ENCODE data around the gene PHB1.
"Not testable (repeated sequence)": the region's sequence is repeated elsewhere in the genome, so short reads cannot be mapped to it uniquely, and the experiment has no call there.

PHB1 gene

DNA sequence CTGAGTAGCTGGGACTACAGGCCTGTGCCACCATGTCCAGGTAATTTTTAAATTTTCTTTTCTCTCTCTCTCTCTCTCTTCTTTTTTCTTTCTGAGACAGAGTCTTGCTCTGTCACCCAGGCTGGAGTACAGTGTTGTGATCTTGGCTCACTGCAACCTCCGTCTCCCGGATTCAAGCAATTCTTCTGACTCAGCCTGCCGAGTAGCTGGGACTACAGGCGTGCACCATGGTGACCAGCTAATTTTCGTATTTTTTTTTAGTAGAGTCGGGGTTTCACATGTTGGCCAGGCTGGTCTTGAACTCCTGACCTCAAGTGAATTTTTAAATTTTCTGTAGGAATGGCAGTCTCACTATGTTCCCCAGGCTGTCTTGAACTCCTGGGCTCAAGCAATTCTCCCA is 41.6 kb downstream of the PHB1 start:
- no peak for DNase-seq

DNA sequence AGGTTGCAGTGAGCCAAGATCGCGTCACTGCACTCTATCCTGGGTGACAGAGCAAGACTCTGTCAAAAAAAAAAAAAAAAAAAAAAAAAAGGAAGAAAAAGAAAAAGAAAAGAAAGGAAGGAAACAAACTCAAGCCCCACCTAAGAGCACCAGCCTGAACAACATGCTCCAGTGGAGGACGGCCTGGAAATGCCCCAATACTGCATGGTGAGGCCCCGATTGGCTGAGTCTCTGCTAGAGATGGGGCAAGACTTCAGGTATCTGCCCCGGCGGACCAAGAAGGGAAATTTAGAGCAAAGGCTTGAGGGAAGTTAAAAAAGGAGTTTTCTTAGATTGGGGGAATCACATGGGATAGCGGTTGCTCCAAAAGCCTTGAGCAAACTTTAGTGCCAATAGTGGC is 42.3 kb downstream of the PHB1 start:
- DNase-seq, result no peak

DNA sequence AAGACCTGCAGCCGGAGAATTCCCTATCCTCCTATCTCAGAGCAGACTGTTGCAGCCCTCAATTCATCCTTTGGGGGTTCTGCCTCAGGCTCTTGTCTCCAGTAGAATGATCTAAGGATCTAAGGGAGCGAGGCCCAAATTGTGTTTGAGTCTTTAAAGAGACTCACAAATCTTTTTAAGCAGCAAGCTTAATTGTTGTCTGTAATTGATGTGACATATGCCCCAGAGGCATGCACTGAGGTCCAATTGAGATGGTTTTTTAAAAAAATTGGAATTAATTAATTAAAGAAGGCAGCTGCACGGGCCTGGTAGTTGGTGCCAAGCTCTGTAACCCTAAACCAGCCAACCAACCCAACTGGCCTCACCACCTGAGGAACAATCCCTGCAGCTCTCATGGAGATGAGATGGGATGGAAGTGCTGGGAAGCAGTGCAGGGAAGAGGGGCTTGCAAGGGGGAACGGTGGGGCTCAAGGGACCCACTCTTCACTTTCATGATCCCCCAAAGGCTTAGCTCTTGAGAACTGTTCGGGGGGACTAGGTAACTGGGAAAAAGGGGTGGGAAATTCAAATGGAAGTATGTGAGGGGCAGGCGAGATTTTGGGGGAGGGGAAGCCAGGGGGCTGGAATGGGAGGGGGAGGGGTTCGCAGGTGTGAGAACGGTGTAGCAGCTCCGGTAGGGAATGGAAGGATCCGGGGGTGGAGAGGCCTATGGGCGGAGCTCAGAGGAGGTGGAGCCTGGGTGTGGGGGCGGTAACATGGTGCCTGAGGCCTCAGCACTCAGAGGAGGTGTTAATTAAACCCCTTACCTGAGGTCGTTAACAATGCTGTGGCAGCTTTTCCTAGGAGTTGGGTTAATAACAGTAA is 43.5 kb downstream of the PHB1 start:
- no peak for DNase-seq

DNA sequence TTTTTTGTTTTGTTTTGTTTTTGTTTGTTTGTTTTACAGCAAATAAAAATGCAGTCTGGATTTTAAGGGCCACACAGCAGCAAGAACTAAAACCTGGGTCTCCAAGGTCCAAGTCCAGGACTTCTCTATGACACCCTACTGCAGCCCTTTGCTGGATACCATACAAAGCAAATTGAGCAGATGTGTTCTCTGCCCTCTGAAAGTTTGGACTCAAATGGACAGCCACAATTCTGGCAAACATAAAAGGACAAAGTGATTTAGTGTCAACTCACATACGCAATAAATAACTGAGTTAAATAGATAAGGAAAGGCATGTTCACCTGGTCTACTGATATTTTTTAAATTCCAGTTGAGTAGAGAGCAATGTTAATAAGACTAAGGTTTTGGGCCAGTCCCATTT is 44.9 kb downstream of the PHB1 start:
- no peak for DNase-seq

DNA sequence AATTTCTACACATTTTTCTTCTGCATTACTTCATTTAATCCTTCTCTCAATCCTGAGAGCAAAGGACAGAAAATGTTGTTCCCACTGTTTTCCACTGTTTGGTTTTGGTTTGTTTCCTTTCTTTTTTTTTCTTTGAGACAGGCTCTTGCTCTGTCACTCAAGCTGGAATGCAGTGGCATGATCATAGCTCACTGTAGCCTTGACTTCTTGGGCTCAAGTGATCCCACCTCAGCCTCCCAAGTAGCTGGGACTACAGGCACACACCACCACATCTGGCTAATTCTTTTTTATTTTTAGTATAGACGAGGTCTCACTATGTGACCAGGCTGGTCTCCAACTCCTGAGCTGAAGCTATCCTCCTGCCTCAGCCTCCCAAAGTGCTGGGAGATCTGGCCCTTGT is 45.6 kb downstream of the PHB1 start:
- no peak for DNase-seq

DNA sequence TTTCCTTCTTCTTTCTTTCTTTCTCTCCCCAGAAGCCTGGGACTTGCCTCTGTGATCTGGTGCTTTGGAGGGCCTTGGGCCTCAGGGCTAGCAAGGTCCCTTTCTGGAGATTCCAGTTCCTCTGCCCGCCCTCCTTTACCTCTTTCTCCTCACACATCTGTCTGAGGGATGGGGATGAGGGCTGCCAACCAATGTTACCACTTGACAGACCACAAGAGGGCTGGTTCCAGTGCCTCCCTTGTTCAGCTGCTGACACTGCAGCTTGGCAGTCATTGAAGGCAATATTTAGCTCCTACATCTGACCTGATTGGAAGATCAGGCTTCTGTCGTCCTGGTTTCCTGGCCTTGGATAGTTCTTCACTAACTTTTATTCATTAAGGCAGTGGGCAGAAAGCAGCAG is 49.0 kb downstream of the PHB1 start:
- peak; percentile 33 to 53 for DNase-seq

DNA sequence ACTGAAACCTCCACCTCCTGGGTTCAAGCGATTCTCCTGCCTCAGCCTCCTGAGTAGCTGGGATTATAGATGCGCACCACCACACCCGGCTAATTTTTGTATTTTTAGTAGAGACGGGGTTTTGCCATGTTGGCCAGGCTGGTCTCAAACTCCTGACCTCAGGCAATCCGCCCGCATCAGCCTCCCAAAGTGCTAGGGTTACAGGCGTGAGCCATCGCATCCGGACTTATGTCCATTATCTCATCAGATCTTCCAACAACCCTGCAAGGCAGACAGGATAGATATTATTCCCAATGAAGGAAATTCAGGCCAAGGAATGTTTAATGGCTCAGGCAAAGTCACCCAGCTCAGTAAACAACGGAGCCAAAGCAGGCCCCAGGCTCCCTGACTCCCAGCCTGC is 49.6 kb downstream of the PHB1 start:
- DNase-seq, result not testable (repeated sequence)

DNA sequence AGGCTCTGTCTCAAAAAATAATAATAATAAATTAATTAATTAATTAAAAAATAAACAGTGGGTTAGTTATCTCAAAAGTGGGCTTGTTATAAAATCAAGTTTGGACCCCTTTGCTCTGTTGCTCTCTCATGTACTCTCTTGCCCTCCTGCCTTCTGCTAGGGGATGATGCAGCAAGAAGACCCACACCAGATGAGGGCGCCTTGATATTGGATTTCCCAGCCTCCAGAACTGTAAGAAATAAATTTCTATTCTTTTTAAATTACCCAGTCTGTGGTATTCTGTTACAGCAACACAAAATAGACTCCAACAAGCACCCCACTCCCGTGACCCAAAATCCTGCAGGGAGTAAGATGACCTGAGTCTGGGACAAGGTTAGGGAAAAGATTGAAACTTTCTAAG is 50.6 kb downstream of the PHB1 start:
- no peak for DNase-seq

DNA sequence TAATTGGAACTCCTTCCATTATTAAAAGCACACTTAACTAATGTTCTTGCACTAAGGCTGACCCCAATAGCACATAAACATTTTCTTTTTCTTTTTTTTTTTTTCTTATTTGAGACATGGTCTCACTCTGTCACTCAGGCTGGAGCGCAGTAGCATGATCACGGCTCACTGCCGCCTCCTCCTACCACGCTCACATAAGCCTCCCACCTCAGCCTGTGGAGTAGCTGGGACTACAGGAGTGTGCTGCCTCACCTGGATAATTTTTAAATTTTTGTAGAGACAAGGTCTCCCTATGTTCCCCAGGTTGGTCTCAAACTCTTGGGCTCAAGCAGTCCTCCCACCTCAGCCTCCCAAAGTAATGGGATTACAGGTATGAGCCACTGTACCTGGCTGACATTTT is 51.4 kb downstream of the PHB1 start:
- no peak for DNase-seq

DNA sequence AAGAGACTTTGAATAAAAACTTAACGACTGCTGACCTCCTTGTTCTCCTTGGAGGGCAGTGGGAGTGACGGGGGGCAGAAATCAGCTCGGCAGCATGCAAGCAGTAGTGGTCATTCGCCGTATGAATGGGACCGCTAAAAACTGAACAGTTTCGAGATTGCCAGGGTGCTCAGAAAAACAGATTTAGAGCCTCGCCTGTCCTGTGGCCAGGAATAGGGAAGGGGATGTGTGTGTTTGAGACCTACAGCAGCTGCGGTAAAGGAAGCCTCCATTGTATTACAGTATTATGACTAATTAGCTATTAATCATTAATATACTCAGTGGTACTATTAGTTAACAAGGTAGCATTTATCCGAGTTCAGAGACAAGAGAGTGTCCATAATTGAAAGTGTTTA is 52.0 kb downstream of the PHB1 start:
- DNase-seq, result no peak

DNA sequence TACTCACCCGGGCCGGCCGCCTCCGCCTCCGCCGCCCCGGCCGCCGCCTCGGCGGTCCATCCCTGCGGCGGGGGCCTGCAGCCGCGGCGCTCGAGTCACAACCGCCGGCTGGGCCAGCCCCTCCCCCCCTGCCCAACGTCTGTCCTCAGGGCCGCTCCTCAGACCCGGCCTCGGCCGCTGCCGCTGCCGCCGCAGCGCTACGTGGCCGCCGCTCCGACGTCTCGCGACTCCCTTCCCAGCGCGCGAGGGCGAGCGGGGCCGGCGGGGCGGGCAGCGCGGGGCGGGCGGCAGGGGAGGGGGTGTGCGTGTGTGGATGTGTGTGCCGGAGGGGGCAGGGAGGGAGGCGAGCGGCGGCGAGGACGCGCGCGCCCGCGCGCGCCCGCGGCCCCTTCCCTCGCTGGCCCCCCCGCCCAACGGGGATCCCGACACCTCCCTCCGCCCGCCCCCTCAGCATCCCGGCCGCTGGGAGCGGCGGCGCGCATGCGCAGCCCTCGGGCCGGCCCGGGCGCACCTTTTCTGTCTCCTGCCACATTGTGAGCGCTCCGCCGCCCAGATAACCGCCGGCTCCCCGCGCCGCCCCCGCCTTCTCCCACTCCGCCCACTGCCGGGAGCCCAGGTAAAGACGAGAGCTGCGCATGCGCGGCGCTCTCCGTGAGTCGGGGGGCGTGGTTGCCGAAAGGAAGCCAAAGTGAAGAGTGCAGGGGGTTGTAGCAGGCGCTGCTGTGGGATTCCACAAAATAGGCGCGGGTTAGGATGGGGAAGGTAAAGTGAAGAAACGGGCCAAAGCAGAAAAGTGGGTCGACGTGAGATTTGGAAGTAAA is 52.6 kb downstream of the PHB1 start, which contains the start of gene ZNF652:
ZNF652 (minus strand) TSS at position 349 of the 821 bp plus-strand sequence. CDS start 44,525 bp downstream, outside the sequence.
- peak; percentile 97 to 98 for DNase-seq

DNA sequence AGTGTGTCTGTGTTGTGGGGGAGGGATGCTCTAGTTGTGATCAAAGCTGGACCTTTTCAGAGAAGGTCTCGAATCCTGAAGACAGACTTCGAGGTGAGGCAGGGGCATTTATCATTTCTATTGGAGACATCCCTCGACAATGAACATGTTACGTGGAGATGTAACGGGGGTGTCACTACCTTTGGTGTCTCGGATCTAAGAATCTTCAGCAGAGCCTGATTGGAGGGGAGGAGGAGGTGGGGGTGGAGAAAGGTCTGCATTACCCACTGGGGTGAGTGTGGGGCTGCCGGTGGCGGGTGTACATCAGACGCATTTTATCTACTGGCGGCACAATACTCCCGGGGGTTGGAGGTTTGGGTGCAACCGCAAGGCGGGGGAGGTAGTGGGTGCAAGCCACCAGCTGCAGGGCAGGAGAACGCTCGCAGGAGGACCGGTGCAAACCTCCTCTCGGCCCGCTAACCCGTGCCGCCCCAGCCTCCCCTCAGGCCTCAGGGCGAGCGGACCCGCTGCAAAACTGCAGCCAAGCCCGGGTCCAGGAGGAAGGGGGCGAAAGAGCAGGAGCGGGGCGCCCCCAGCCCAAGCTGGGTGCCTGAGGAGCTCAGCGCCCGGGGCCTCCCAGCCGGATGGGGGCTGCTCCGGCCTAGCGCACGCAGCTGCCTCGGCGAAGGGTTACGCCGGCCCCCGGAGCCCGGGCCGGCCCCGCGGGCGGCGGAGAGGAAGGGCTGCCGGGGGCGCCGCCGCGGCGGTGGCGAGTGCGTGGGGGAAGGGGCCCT is 53.4 kb downstream of the PHB1 start:
- peak; percentile 87 to 88 for DNase-seq

DNA sequence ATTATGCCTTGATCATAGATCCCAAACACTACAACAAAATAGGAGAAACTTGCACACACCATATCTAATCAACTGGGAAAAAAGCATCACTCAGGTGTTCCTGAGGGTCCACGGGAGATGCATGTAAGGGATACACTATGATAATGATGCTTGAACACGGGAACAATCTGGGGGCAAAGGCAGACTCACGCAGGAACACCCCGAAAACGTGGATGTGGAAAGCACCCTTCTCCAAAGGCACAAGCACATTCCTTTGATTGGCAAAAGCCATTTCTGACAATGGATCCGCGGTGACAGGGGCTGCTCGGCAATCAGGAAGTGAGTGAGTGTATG is 53.9 kb downstream of the PHB1 start:
- DNase-seq, result no peak

DNA sequence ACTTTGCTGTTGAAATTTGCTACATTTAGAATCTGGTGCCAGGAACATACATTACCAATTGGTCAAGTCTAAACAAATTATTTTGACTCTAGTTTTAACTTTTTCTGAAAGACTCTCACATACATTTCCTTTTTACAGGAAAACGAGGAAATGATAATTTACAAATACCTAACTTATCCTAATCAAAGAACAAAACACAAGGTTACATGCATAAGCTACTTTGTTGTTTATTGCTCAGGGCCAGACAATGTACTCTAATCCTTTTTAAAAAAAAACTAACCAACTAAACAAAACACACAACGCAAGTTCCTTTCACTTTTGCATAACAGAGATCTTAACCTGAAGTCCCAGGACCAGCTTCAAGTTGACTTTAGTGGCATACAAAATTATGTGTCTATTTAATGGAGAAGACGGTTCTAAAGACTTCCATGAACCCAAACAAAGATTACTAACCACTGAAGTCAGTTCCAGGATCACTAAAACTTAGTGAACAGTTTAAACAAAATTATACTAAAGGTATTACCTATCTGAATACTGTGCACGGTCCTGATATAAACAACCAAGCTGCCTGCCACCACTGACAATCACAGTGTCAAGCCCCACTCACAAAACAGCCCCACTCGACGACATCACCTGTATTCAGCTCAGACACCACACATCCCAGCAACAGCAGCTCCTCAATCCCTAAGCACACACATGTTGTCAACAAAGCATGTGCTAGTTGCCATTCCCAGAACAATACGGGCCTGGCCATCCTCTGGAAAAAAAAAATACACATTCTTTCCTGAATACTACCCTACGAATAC is 54.5 kb downstream of the PHB1 start:
- DNase-seq, result peak in 1 of 2 donors; percentile 35

DNA sequence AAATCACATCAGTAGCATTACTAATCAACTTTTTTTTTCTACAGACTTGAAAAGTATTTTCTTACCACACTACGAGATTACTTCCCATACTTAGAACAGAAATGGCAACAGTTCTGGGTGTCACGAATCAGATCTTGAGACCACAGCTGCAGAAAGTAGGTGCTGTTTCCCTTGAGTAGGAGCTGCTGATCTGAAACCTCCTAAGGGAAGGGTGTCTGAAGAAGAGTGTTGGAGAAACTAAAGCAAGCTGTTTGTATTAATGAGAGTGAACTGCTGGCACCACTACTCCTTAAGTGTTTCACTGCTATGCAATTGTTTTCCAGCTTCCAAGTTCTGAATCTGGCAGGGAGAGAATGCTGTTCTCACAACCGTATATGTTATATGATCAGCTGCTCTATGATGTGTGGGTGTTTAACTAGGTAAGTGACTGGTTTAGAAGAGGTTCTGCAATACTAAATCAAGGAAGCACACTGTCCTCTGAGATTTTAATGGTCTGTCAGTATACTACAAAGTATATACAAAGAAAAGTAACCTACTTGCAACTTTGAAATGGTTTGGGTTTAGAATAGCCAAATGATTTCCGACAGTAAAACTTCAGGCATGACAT is 55.9 kb downstream of the PHB1 start:
- peak in 1 of 2 donors; percentile 26 for DNase-seq

DNA sequence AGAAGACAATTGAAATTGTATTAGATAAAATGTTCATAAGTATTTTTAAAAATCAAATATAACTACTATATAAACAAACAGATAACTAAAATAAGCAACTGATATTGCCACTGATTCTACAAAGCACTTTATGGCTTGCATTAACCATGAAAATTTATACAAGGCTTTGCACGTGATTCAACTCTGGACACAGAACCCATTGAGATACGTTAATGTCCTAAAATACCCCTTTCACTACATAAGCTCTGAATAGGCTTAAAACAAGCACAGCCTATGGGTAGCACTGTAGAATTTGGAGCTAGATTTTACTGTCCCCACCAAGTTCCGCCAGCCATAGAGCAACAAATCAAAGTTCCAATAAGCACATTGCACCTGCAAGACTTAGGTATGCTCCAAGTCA is 57.2 kb downstream of the PHB1 start:
- DNase-seq, result no peak

DNA sequence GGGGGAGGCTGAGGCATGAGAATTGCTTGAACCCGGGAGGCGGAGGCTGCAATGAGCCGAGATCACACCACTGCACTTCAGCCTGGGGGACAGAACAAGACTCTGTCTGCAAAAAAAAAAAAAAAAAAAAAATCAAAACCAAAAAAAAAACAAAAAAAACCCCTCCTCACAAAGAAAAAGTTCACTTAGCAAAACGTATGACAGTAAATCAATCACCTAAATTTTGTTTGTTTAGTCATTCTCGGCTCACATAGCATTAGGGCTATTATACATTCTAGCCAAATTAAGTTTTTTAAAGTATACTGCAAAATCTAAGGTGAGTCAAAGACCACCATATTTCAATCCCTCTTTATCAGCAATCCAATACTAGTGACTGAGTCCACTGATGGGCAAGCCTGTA is 58.4 kb downstream of the PHB1 start:
- DNase-seq, result no peak
